GM19397 (cell line): Measurements from ENCODE around the gene PRKN.

Experiments used
- ATAC-seq: cut with Tn5 transposase; IDR thresholded peaks from one replicate; pipeline ENCODE4 v1.9.1; 2021; ENCODE audit warnings: mild to moderate bottlenecking, moderate library complexity; ENCODE audit not compliant: unreplicated experiment

Gene PRKN

GRCh38 chr6:162343198-162343935 is 384.2 kb downstream of the PRKN start:
- no peak for ATAC-seq

GRCh38 chr6:162337412-162337811 is 390.2 kb downstream of the PRKN start:
- no peak for ATAC-seq

GRCh38 chr6:162336359-162336758 is 391.2 kb downstream of the PRKN start:
- no peak for ATAC-seq

- ATAC-seq = no peak
Observed at GRCh38 chr6:162332365-162332764, 395.2 kb downstream of the PRKN start.

- ATAC-seq = no peak
Observed at GRCh38 chr6:162331911-162332310, 395.7 kb downstream of the PRKN start.

- ATAC-seq = no peak
Observed at GRCh38 chr6:162325826-162326225, 401.7 kb downstream of the PRKN start.

GRCh38 chr6:162325051-162325450 is 402.5 kb downstream of the PRKN start:
- ATAC-seq = no peak

- ATAC-seq = no peak
Observed at GRCh38 chr6:162315291-162315690, 412.3 kb downstream of the PRKN start.

- ATAC-seq = no peak
Observed at GRCh38 chr6:162313922-162314660, 413.5 kb downstream of the PRKN start.

GRCh38 chr6:162307865-162308264 is 419.7 kb downstream of the PRKN start:
- no peak for ATAC-seq

GRCh38 chr6:162306616-162307015 is 420.9 kb downstream of the PRKN start:
- no peak for ATAC-seq

GRCh38 chr6:162301128-162301527 is 426.4 kb downstream of the PRKN start:
- no peak for ATAC-seq

- ATAC-seq = no peak
Observed at GRCh38 chr6:162294029-162294428, 433.5 kb downstream of the PRKN start.

- no peak for ATAC-seq
Observed at GRCh38 chr6:162292915-162293314, 434.7 kb downstream of the PRKN start.

GRCh38 chr6:162290846-162291465 is 436.6 kb downstream of the PRKN start:
- ATAC-seq = no peak

GRCh38 chr6:162289972-162290371 is 437.6 kb downstream of the PRKN start:
- ATAC-seq = no peak

GRCh38 chr6:162273986-162274385 is 453.6 kb downstream of the PRKN start:
- no peak for ATAC-seq

GRCh38 chr6:162271922-162272321 is 455.6 kb downstream of the PRKN start:
- no peak for ATAC-seq

GRCh38 chr6:162270966-162271365 is 456.6 kb downstream of the PRKN start:
- ATAC-seq = no peak

- ATAC-seq = no peak
Observed at GRCh38 chr6:162267641-162268040, 459.9 kb downstream of the PRKN start.

GRCh38 chr6:162267126-162267525 is 460.4 kb downstream of the PRKN start:
- no peak for ATAC-seq

- ATAC-seq = no peak
Observed at GRCh38 chr6:162264581-162264980, 463.0 kb downstream of the PRKN start.
